A673 (cell line): Measurements from ENCODE around the gene RUNDC3A. TPM values are rescaled to one million over a fixed set of nuclear protein-coding genes. Genes with fewer than 3 reads are reported as not detected.

Source experiments
- BruUV-seq: library from RNA; stranded (reverse); fragments of 400-500 nt; replicated peaks from 2 replicates; lab custom pipeline; 2021; lab: Mats Ljungman, UMichigan
- CTCF ChIA-PET: fragments of 300-600 bp; sonication (Branson Sonifier 250); formaldehyde crosslinking; loops from one replicate; lab custom pipeline; 2022; ENCODE audit warnings: antibody characterized with exemption; lab: Charles Lee
- POLR2A ChIA-PET: fragments of 300-600 bp; sonication (Branson Sonifier 250); formaldehyde crosslinking; loops from one replicate; lab custom pipeline; 2022; ENCODE audit warnings: antibody characterized with exemption; ENCODE audit not compliant: low non-redundant PET; lab: Charles Lee
- DNase-seq: peaks from one replicate; pipeline ENCODE4 v3.0.0-alpha.2; 2015; ENCODE audit warnings: low spot score
- H3K27ac ChIP-seq: fragments of 200-600 bp; sonication (generic); 2 replicates; pipeline ENCODE4 v1.5.1; 2016; ENCODE audit warnings: mixed run types, low read depth, mild to moderate bottlenecking, mixed read lengths, antibody characterized with exemption, low read length; ENCODE audit not compliant: poor library complexity, severe bottlenecking
- H3K27me3 ChIP-seq: fragments of 200-600 bp; sonication (generic); replicated peaks from 2 replicates; pipeline ENCODE4 v1.6.1; 2017; ENCODE audit warnings: mixed run types, low read depth, mild to moderate bottlenecking, mixed read lengths, antibody characterized with exemption, low read length; ENCODE audit not compliant: insufficient read depth, poor library complexity
- H3K36me3 ChIP-seq: fragments of 200-600 bp; sonication (generic); 2 replicates; pipeline ENCODE4 v1.6.1; 2016; ENCODE audit warnings: mixed run types, mild to moderate bottlenecking, mixed read lengths, antibody characterized with exemption, low read length; ENCODE audit not compliant: insufficient read depth, poor library complexity, severe bottlenecking
- H3K4me1 ChIP-seq: fragments of 200-600 bp; sonication (generic); 2 replicates; pipeline ENCODE4 v1.6.1; 2017; ENCODE audit warnings: mixed run types, mild to moderate bottlenecking, mixed read lengths, antibody characterized with exemption, low read length; ENCODE audit not compliant: insufficient read depth, poor library complexity, severe bottlenecking
- H3K4me3 ChIP-seq: fragments of 200-600 bp; sonication (generic); 2 replicates; pipeline ENCODE4 v1.5.1; 2016; ENCODE audit warnings: low read depth, mixed run types, mild to moderate bottlenecking, mixed read lengths, low read length; ENCODE audit not compliant: poor library complexity, severe bottlenecking
- H3K9me3 ChIP-seq: fragments of 200-600 bp; sonication (generic); 2 replicates; pipeline ENCODE4 v1.6.1; 2016; ENCODE audit warnings: mixed run types, low read depth, mild to moderate bottlenecking, mixed read lengths, antibody characterized with exemption, low read length; ENCODE audit not compliant: poor library complexity, severe bottlenecking
- CTCF ChIP-seq: fragments of 300-800, 200-600 bp; sonication (generic); conservative IDR thresholded peaks from 2 replicates; pipeline ENCODE4 v1.5.1; 2017; ENCODE audit warnings: low read depth, mild to moderate bottlenecking, antibody characterized with exemption, low read length, moderate library complexity, mixed read lengths
- EZH2 ChIP-seq: fragments of 200-600 bp; sonication (generic); IDR thresholded peaks from 2 replicates; pipeline ENCODE4 v1.6.1; 2017; ENCODE audit warnings: borderline replicate concordance, low read depth, mild to moderate bottlenecking, mixed read lengths, antibody characterized with exemption, low read length; ENCODE audit not compliant: poor library complexity, severe bottlenecking
- intact Hi-C: fragments of 100-400 bp; cut with micrococcal nuclease; formaldehyde crosslinking; loops from one replicate; pipeline ENCODE4 v1.10.0; 2022; ENCODE audit not compliant: unreplicated experiment
- total RNA-seq: library from RNA; stranded (reverse); gene quantifications from 2 replicates; pipeline ENCODE4 v1.2.3, GENCODE V29; 2021

Gene RUNDC3A
- total RNA-seq, 1 experiment from 2014 or later: 0.56 TPM

- H3K9me3 ChIP-seq: no peaks in the 10 kb centered on the region
- no peak for DNase-seq
- intact Hi-C loops: no loop called here
- no peaks in the 10 kb centered on the region for H3K27me3 ChIP-seq
- H3K36me3 ChIP-seq: no peaks in the 10 kb centered on the region
- TF ChIP-seq CTCF: no peak
- no peak for TF ChIP-seq EZH2
- H3K4me1 ChIP-seq: no peaks in the 10 kb centered on the region
- H3K4me3 ChIP-seq: no peak overlapping the region
- POLR2A ChIA-PET: no interaction called here
- H3K27ac ChIP-seq: no peak overlapping the region
- no TSS peak for BruUV-seq
- CTCF ChIA-PET: no interaction called here
These were observed 25.0 kb downstream of the RUNDC3A start for GRCh38 chr17:44333371-44333770.

DNA sequence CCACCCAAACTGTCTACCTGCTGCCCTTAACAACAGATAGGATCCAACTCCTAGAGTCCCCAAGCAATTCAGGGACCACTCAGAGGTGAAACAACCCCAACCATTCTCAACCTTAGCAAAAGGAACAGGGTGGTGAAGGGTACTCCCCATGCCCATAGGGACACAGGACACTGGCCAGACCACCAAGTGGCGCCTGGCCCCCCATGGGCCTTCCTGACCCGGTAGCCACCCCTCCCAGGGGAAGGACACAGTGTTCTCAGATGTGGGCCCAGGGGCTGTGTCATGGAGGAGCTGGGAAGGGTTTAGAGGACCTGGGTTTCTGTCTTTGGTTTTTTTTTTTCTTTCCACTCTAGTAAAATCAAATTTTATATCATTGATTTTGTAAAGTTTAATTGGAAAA is 25.9 kb downstream of the RUNDC3A start:
- CTCF ChIA-PET: no interaction called here
- no peak overlapping the region for H3K4me3 ChIP-seq

GRCh38 chr17:44334727-44335126 is 26.3 kb downstream of the RUNDC3A start:
- Histone ChIP-seq H3K36me3 (no peaks in the 10 kb centered on the region), H3K4me3 (no peak overlapping the region), H3K9me3 (no peaks in the 10 kb centered on the region), H3K27me3 (no peaks in the 10 kb centered on the region), H3K4me1 (no peaks in the 10 kb centered on the region), H3K27ac (no peak overlapping the region)
- BruUV-seq: no TSS peak
- intact Hi-C loops: no loop called here
- CTCF ChIA-PET: no interaction called here
- TF ChIP-seq CTCF (no peak), EZH2 (no peak)
- POLR2A ChIA-PET: no interaction called here
- DNase-seq: no peak

More for the DNA sequence above, 25.9 kb downstream of the RUNDC3A start:
- Histone ChIP-seq H3K27me3 (no peaks in the 10 kb centered on the region), H3K27ac (no peak overlapping the region), H3K4me1 (no peaks in the 10 kb centered on the region), H3K36me3 (no peaks in the 10 kb centered on the region), H3K9me3 (no peaks in the 10 kb centered on the region)
- intact Hi-C loops: no loop called here
- POLR2A ChIA-PET: no interaction called here
- TF ChIP-seq CTCF (no peak), EZH2 (no peak)
- BruUV-seq: no TSS peak
- DNase-seq: no peak
